ENCODE data around the gene XRN1. TPM values are rescaled to one million over a fixed set of nuclear protein-coding genes. Genes with fewer than 3 reads are reported as not detected.
"Not testable (repeated sequence)": the region's sequence is repeated elsewhere in the genome, so short reads cannot be mapped to it uniquely, and the experiment has no call there.

Gene XRN1
- polyA plus RNA-seq, 1 experiment: 14.3 TPM

GRCh38 chr3:142337994-142338393, 109.8 kb downstream of the XRN1 start:
- no peak overlapping the region for H3K4me3 ChIP-seq (ENCODE audit: low read depth, low read length)
- DNase-seq (ENCODE audit: low read depth): no peak
- CTCF ChIA-PET: interaction anchor here (0.6 kb wide), 2 partner anchors 15 to 1349 kb away, joined by 3 read pairs; no protein-coding TSS in a partner anchor
- no peaks in the 10 kb centered on the region for H3K27me3 ChIP-seq (ENCODE audit: control insufficient read depth, insufficient read depth, low read length)
- POLR2A ChIA-PET: no interaction called here
- no peak for TF ChIP-seq CTCF (IDR thresholded peaks at IDR 0.05; ENCODE audit: insufficient read depth, low read depth, low read length)
- H3K36me3 ChIP-seq (ENCODE audit: control insufficient read depth, insufficient read depth, low read length): no peaks in the 10 kb centered on the region

GRCh38 chr3:142332390-142332789, 115.4 kb downstream of the XRN1 start:
- TF ChIP-seq CTCF (IDR thresholded peaks at IDR 0.05; ENCODE audit: insufficient read depth, low read depth, low read length): no peak
- Histone ChIP-seq H3K27me3 (ENCODE audit: control insufficient read depth, insufficient read depth, low read length) (no peaks in the 10 kb centered on the region), H3K4me3 (ENCODE audit: low read depth, low read length) (no peak overlapping the region), H3K36me3 (ENCODE audit: control insufficient read depth, insufficient read depth, low read length) (peaks cover 3% of the 10 kb centered on the region; the same call in 1 of the 2 replicates)
- POLR2A ChIA-PET: no interaction called here
- CTCF ChIA-PET: no interaction called here
- DNase-seq (ENCODE audit: low read depth): no peak

- CTCF ChIA-PET; H3K4me3 ChIP-seq (ENCODE audit: low read depth, low read length); H3K27me3 ChIP-seq (ENCODE audit: control insufficient read depth, insufficient read depth, low read length); POLR2A ChIA-PET; DNase-seq (ENCODE audit: low read depth); H3K36me3 ChIP-seq (ENCODE audit: control insufficient read depth, insufficient read depth, low read length): not testable (repeated sequence)
Observed at GRCh38 chr3:142324275-142324953, 123.4 kb downstream of the XRN1 start.

- H3K27me3 ChIP-seq (ENCODE audit: control insufficient read depth, insufficient read depth, low read length): no peaks in the 10 kb centered on the region
- DNase-seq (ENCODE audit: low read depth): no peak
- TF ChIP-seq CTCF (IDR thresholded peaks at IDR 0.05; ENCODE audit: insufficient read depth, low read depth, low read length): no peak
- ChIA-PET CTCF (no interaction called here), POLR2A (no interaction called here)
- H3K4me3 ChIP-seq (ENCODE audit: low read depth, low read length): no peak overlapping the region
- H3K36me3 ChIP-seq (ENCODE audit: control insufficient read depth, insufficient read depth, low read length): no peaks in the 10 kb centered on the region
Observed at GRCh38 chr3:142319912-142320311, 127.9 kb downstream of the XRN1 start.

- H3K4me3 ChIP-seq (ENCODE audit: low read depth, low read length): no peak overlapping the region
- ChIA-PET POLR2A (interaction anchor here (0.7 kb wide), 1 partner anchor 1037 kb away, joined by 3 read pairs; no protein-coding TSS in a partner anchor), CTCF (interaction anchor here (0.6 to 1.7 kb wide), 2 partner anchors 39 to 137 kb away, joined by 3 to 5 read pairs; no protein-coding TSS in a partner anchor)
- no peaks in the 10 kb centered on the region for H3K36me3 ChIP-seq (ENCODE audit: control insufficient read depth, insufficient read depth, low read length)
- TF ChIP-seq CTCF (IDR thresholded peaks at IDR 0.05; ENCODE audit: insufficient read depth, low read depth, low read length): no peak
- DNase-seq (ENCODE audit: low read depth): peak; percentile 9
- no peaks in the 10 kb centered on the region for H3K27me3 ChIP-seq (ENCODE audit: control insufficient read depth, insufficient read depth, low read length)
Observed at GRCh38 chr3:142319094-142319493, 128.7 kb downstream of the XRN1 start.
